NT2/D1 (cell line): ENCODE measurements around the gene C1orf159.
"Not testable (repeated sequence)": the region's sequence is repeated elsewhere in the genome, so short reads cannot be mapped to it uniquely, and the experiment has no call there.

ENCODE experiments used
- DNase-seq: peaks from one replicate; pipeline ENCODE4 v3.0.0-alpha.2; 2011; ENCODE audit warnings: low read depth, low spot score
- H3K27me3 ChIP-seq: 2 replicates; pipeline ENCODE4 v1.6.0; 2011; ENCODE audit warnings: mild to moderate bottlenecking; ENCODE audit not compliant: insufficient read length, insufficient read depth
- H3K36me3 ChIP-seq: 2 replicates; pipeline ENCODE4 v1.6.1; 2011; ENCODE audit warnings: mild to moderate bottlenecking, low read length, mixed read lengths; ENCODE audit not compliant: insufficient read depth, insufficient read length
- H3K4me1 ChIP-seq: 2 replicates; pipeline ENCODE4 v1.5.1; 2011; ENCODE audit not compliant: insufficient read depth, insufficient read length
- H3K4me3 ChIP-seq: 2 replicates; pipeline ENCODE4 v1.5.1; 2011; ENCODE audit warnings: low read depth; ENCODE audit not compliant: insufficient read length
- H3K9ac ChIP-seq: 2 replicates; pipeline ENCODE4 v1.6.0; 2011; ENCODE audit warnings: low read depth; ENCODE audit not compliant: insufficient read length
- H3K9me3 ChIP-seq: 2 replicates; pipeline ENCODE4 v1.5.1; 2011; ENCODE audit warnings: mild to moderate bottlenecking, low read length; ENCODE audit not compliant: insufficient read depth
- SUZ12 ChIP-seq: IDR thresholded peaks from 2 replicates; pipeline ENCODE4 v1.6.1; 2011; ENCODE audit not compliant: insufficient read length, insufficient read depth; ENCODE audit errors: extremely low read depth
- YY1 ChIP-seq: IDR thresholded peaks from 2 replicates; pipeline ENCODE4 v1.6.1; 2011; ENCODE audit not compliant: insufficient read length, insufficient read depth
- ZNF274 ChIP-seq: IDR thresholded peaks from 2 replicates; pipeline ENCODE4 v1.6.1; 2011; ENCODE audit warnings: mild to moderate bottlenecking, low read depth, low read length

The C1orf159 gene

GRCh38 chr1:1156140-1157032, 40.5 kb upstream of the C1orf159 start:
- DNase-seq, result no peak
- Histone ChIP-seq H3K27me3 (no peaks in the 10 kb centered on the region), H3K9ac (no peak overlapping the region), H3K4me3 (no peak overlapping the region), H3K4me1 (no peaks in the 10 kb centered on the region), H3K36me3 (no peaks in the 10 kb centered on the region), H3K9me3 (peaks cover 8% of the 10 kb centered on the region; the same call in 1 of the 2 replicates)
- TF ChIP-seq SUZ12 (no peak), YY1 (no peak), ZNF274 (no peak)

GRCh38 chr1:1155258-1155657, 39.4 kb upstream of the C1orf159 start:
- H3K9ac ChIP-seq, result no peak overlapping the region
- no peak overlapping the region for H3K4me3 ChIP-seq
- H3K9me3 ChIP-seq, result peaks cover 8% of the 10 kb centered on the region; the same call in 1 of the 2 replicates
- no peaks in the 10 kb centered on the region for H3K4me1 ChIP-seq
- no peak for TF ChIP-seq YY1
- DNase-seq, result no peak
- H3K27me3 ChIP-seq, result no peaks in the 10 kb centered on the region
- H3K36me3 ChIP-seq, result no peaks in the 10 kb centered on the region

GRCh38 chr1:1153874-1154273, 38.0 kb upstream of the C1orf159 start:
- H3K4me1 ChIP-seq, result no peaks in the 10 kb centered on the region
- no peaks in the 10 kb centered on the region for H3K36me3 ChIP-seq
- no peak overlapping the region for H3K4me3 ChIP-seq
- no peak for DNase-seq
- H3K9ac ChIP-seq, result no peak overlapping the region
- no peak for TF ChIP-seq YY1
- TF ChIP-seq SUZ12, result no peak
- TF ChIP-seq ZNF274, result no peak
- H3K9me3 ChIP-seq, result peaks cover 8% of the 10 kb centered on the region; the same call in 1 of the 2 replicates
- H3K27me3 ChIP-seq, result no peaks in the 10 kb centered on the region

GRCh38 chr1:1153215-1153614, 37.3 kb upstream of the C1orf159 start:
- not testable (repeated sequence) for H3K4me1 ChIP-seq, H3K27me3 ChIP-seq, DNase-seq

GRCh38 chr1:1152431-1152830, 36.5 kb upstream of the C1orf159 start:
- not testable (repeated sequence) for H3K9ac ChIP-seq, H3K4me1 ChIP-seq, DNase-seq, H3K27me3 ChIP-seq, H3K4me3 ChIP-seq, H3K36me3 ChIP-seq, H3K9me3 ChIP-seq

More at GRCh38 chr1:1153215-1153614, 37.3 kb upstream of the C1orf159 start:
- not testable (repeated sequence) for H3K36me3 ChIP-seq, H3K9me3 ChIP-seq, H3K9ac ChIP-seq, H3K4me3 ChIP-seq

GRCh38 chr1:1151306-1151705, 35.4 kb upstream of the C1orf159 start:
- no peak overlapping the region for H3K4me3 ChIP-seq
- H3K4me1 ChIP-seq, result no peaks in the 10 kb centered on the region
- H3K27me3 ChIP-seq, result no peaks in the 10 kb centered on the region
- no peak overlapping the region for H3K9ac ChIP-seq
- peaks cover 8% of the 10 kb centered on the region; the same call in 1 of the 2 replicates for H3K9me3 ChIP-seq
- no peaks in the 10 kb centered on the region for H3K36me3 ChIP-seq
- no peak for DNase-seq
- TF ChIP-seq YY1 (no peak), SUZ12 (no peak), ZNF274 (no peak)

GRCh38 chr1:1150100-1150499, 34.2 kb upstream of the C1orf159 start:
- no peak for DNase-seq
- Histone ChIP-seq H3K9me3 (peaks cover 8% of the 10 kb centered on the region; the same call in 1 of the 2 replicates), H3K4me1 (no peaks in the 10 kb centered on the region), H3K36me3 (no peaks in the 10 kb centered on the region), H3K27me3 (no peaks in the 10 kb centered on the region), H3K9ac (no peak overlapping the region), H3K4me3 (no peak overlapping the region)
- no peak for TF ChIP-seq ZNF274

GRCh38 chr1:1149416-1149815, 33.5 kb upstream of the C1orf159 start:
- peaks cover 8% of the 10 kb centered on the region; the same call in 1 of the 2 replicates for H3K9me3 ChIP-seq
- no peak for TF ChIP-seq SUZ12
- no peak for TF ChIP-seq YY1
- no peak for TF ChIP-seq ZNF274
- no peak overlapping the region for H3K4me3 ChIP-seq
- no peak for DNase-seq
- H3K4me1 ChIP-seq, result no peaks in the 10 kb centered on the region
- H3K27me3 ChIP-seq, result no peaks in the 10 kb centered on the region
- H3K36me3 ChIP-seq, result no peaks in the 10 kb centered on the region
- no peak overlapping the region for H3K9ac ChIP-seq
